Osteocyte (in vitro differentiated cells): ENCODE data around the gene ITGB8. TPM values are rescaled to one million over a fixed set of nuclear protein-coding genes. Genes with fewer than 3 reads are reported as not detected.

ENCODE experiments used
- DNase-seq: peaks from one replicate; pipeline ENCODE4 v3.0.0; 2021; ENCODE audit warnings: mixed read lengths; ENCODE audit not compliant: unreplicated experiment; ENCODE audit errors: extremely low spot score
- H3K27ac Mint-ChIP-seq: one replicate; pipeline ENCODE4 v1.8.0; 2021; ENCODE audit warnings: mild to moderate bottlenecking, mixed read lengths; ENCODE audit not compliant: unreplicated experiment
- H3K27me3 Mint-ChIP-seq: one replicate; pipeline ENCODE4 v1.8.0; 2021; ENCODE audit warnings: mixed read lengths; ENCODE audit not compliant: unreplicated experiment
- H3K36me3 Mint-ChIP-seq: one replicate; pipeline ENCODE4 v1.8.0; 2021; ENCODE audit warnings: mixed read lengths; ENCODE audit not compliant: unreplicated experiment
- H3K4me1 Mint-ChIP-seq: one replicate; pipeline ENCODE4 v1.8.0; 2021; ENCODE audit warnings: mixed read lengths; ENCODE audit not compliant: unreplicated experiment
- H3K4me3 Mint-ChIP-seq: one replicate; pipeline ENCODE4 v1.8.0; 2021; ENCODE audit warnings: mild to moderate bottlenecking, moderate library complexity, mixed read lengths; ENCODE audit not compliant: unreplicated experiment
- H3K9me3 Mint-ChIP-seq: one replicate; pipeline ENCODE4 v1.8.0; 2021; ENCODE audit warnings: mixed read lengths; ENCODE audit not compliant: unreplicated experiment
- CTCF ChIP-seq: fragments of 200-600 bp; sonication (generic); IDR thresholded peaks from 2 replicates; pipeline ENCODE4 v1.5.0; 2021; ENCODE audit warnings: antibody characterized with exemption, mild to moderate bottlenecking, moderate library complexity
- total RNA-seq: library from RNA; stranded (reverse); gene quantifications from 2 replicates; pipeline ENCODE4 v1.2.1, GENCODE V29; 2021

ITGB8 gene
- total RNA-seq, 1 donor from 2014 or later = 2.4 TPM

- Mint-ChIP-seq H3K27me3 (peaks cover 13% of the 10 kb centered on the region), H3K4me1 (peaks cover 16% of the 10 kb centered on the region), H3K9me3 (no peaks in the 10 kb centered on the region), H3K36me3 (no peaks in the 10 kb centered on the region), H3K4me3 (peak overlapping the region; percentile 96), H3K27ac (peak overlapping the region; percentile 66)
- peak; percentile 86 for DNase-seq
- TF ChIP-seq CTCF = no peak
Measured at GRCh38 chr7:20330928-20331909, 519 bp downstream of the ITGB8 start.

DNA sequence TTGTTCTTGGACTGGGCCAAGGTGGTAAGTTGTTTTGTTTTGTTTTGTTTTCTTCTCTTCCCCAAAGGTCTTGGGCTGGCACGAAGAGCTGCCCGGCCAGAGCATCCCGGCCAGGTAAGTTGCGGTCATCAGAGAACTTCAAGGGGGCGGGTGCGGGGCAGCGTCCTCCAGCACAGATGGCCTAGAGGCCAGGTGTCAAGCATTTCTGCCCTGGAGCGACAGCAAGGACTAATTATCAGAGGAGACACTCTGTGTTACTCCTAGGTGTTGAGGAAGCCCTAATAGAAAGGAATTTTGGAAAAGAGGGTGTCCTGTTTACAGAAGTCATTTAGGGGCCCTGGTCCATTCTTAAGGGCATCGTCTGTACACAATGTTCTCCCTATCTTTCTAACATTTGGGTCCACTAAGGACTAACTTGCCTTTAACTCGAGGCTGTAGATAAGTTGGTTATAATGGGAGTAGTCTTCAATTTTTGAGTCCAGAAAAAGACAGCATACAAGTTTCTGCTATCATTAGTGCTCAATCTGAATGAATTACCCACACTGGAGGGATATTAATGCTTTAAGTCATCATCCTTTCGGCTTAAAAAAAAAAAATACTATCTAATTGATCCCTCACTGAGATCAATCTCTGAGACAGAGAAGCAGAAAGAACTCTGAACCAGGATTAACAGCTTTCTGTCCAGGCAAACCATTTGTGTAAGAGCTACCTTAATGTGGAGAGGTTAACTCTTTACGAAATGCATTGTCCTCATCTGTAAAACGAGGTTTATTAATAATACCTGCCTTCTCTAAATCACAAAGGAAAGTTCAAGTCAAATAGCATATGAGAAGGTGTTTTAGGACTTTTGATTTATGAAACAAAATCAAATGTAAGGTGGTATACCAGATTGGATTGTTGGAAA is 1.5 kb downstream of the ITGB8 start:
- TF ChIP-seq CTCF = no peak
- Mint-ChIP-seq H3K36me3 (no peaks in the 10 kb centered on the region), H3K4me1 (peaks cover 16% of the 10 kb centered on the region), H3K27me3 (peaks cover 13% of the 10 kb centered on the region), H3K9me3 (no peaks in the 10 kb centered on the region), H3K4me3 (peak overlapping the region; percentile 96), H3K27ac (no peak overlapping the region)
- no peak for DNase-seq

DNA sequence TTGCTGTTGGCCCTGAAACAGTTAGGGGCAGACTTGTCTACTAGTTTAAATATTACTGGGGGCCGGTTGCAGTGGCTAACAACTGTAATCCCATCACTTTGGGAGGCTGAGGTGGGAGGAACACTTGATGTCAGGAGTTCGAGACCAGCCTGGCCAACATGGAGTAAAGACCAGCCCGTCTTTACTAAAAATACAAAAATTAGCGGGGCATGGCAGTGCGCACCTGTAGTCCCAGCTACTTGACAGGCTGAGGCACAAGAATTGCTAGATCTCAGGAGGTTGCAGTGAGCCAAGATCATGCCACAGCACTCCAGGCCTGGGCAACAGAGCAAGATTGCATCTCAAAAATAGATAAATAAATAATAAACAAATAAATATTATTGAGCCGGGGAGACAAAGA is 7.6 kb downstream of the ITGB8 start:
- Mint-ChIP-seq H3K9me3 (no peaks in the 10 kb centered on the region), H3K36me3 (no peaks in the 10 kb centered on the region), H3K27me3 (peaks cover 13% of the 10 kb centered on the region), H3K27ac (no peak overlapping the region), H3K4me1 (no peaks in the 10 kb centered on the region), H3K4me3 (no peak overlapping the region)
- DNase-seq = no peak
- no peak for TF ChIP-seq CTCF

- peaks cover 7% of the 10 kb centered on the region for H3K27me3 Mint-ChIP-seq
- H3K4me1 Mint-ChIP-seq = no peaks in the 10 kb centered on the region
- no peaks in the 10 kb centered on the region for H3K9me3 Mint-ChIP-seq
- DNase-seq = no peak
- H3K27ac Mint-ChIP-seq = no peak overlapping the region
- H3K36me3 Mint-ChIP-seq = no peaks in the 10 kb centered on the region
- TF ChIP-seq CTCF = no peak
- no peak overlapping the region for H3K4me3 Mint-ChIP-seq
Measured at GRCh38 chr7:20340839-20341238, 10.1 kb downstream of the ITGB8 start.
